SK-MEL-5 (cell line): ENCODE results near the gene BBLN. TPM values are rescaled to one million over a fixed set of nuclear protein-coding genes. Genes with fewer than 3 reads are reported as not detected.

Experiments used
- DNase-seq: peaks from one replicate; pipeline ENCODE4 v3.0.0-alpha.2; 2016; ENCODE audit warnings: low read depth, low spot score
- in situ Hi-C: cut with HindIII; loops from 2 replicates; pipeline ENCODE4 v1.10.0; 2016; ENCODE audit warnings: low sequenced_read_pairs, high pct_unique_total_duplicates, low pct_unique_long_range_greater_than_20kb
- total RNA-seq: library from RNA; depleted of rRNA; stranded (reverse); fragments of >200 nt; shearing (Covaris generic); gene quantifications from 2 replicates; pipeline ENCODE4 v1.2.3, GENCODE V29; 2014

Gene BBLN
- total RNA-seq, 1 experiment from 2014 or later: 133 TPM

GRCh38 chr9:128138001-128138400 is 22.1 kb upstream of the BBLN start:
- DNase-seq: no peak
- in situ Hi-C loops: no loop called here

GRCh38 chr9:128139621-128140020 is 20.4 kb upstream of the BBLN start:
- in situ Hi-C loops: no loop called here
- no peak for DNase-seq

GRCh38 chr9:128141604-128142003 is 18.5 kb upstream of the BBLN start:
- in situ Hi-C loops: no loop called here
- DNase-seq: no peak

- DNase-seq: no peak
- in situ Hi-C loops: no loop called here
These were observed 18.0 kb upstream of the BBLN start for GRCh38 chr9:128142061-128142460.

GRCh38 chr9:128142596-128142995 is 17.5 kb upstream of the BBLN start:
- DNase-seq: no peak
- in situ Hi-C loops: no loop called here

GRCh38 chr9:128143525-128144238 is 16.4 kb upstream of the BBLN start:
- DNase-seq: no peak
- in situ Hi-C loops: no loop called here

- DNase-seq: no peak
- in situ Hi-C loops: no loop called here
These were observed 15.6 kb upstream of the BBLN start for GRCh38 chr9:128144239-128145181.

- no peak for DNase-seq
- in situ Hi-C loops: no loop called here
These were observed 14.5 kb upstream of the BBLN start for GRCh38 chr9:128145536-128145935.

- in situ Hi-C loops: no loop called here
- no peak for DNase-seq
These were observed 14.1 kb upstream of the BBLN start for GRCh38 chr9:128145951-128146351.

GRCh38 chr9:128146591-128147120 is 13.4 kb upstream of the BBLN start:
- in situ Hi-C loops: no loop called here

GRCh38 chr9:128148509-128149000 is 11.5 kb upstream of the BBLN start:
- no peak for DNase-seq
- in situ Hi-C loops: no loop called here

More at GRCh38 chr9:128146591-128147120, 13.4 kb upstream of the BBLN start:
- no peak for DNase-seq

GRCh38 chr9:128149001-128149701 is 10.9 kb upstream of the BBLN start, which contains the start of gene LCN2:
Gene LCN2 (plus strand): TSS chr9:128149453. CDS start chr9:128149526, 73 bp downstream.
- DNase-seq: no peak
- in situ Hi-C loops: no loop called here

- DNase-seq: no peak
- in situ Hi-C loops: no loop called here
These were observed 10.0 kb upstream of the BBLN start for GRCh38 chr9:128149951-128150593.

- peak; percentile 26 for DNase-seq
- in situ Hi-C loops: no loop called here
These were observed 9.3 kb upstream of the BBLN start for GRCh38 chr9:128150594-128151308.

GRCh38 chr9:128151309-128152132 is 8.5 kb upstream of the BBLN start:
- in situ Hi-C loops: no loop called here
- no peak for DNase-seq
